Measurements from ENCODE around the gene FBN1.

GRCh38 chr15:48570822-48571221 is 74.7 kb downstream of the FBN1 start:
- TF ChIP-seq CTCF (IDR thresholded peaks at IDR 0.05) (no peak), POLR2AphosphoS5 (IDR thresholded peaks at IDR 0.05; ENCODE audit: insufficient read depth in 1 of 2, low read depth in 1 of 2) (no peak), POLR2A (IDR thresholded peaks at IDR 0.05) (no peak)

Measured in vagina (tissue), 2 donors.